GM12892 (cell line): ENCODE measurements around the gene CACNA1C.

ENCODE experiments used
- POLR2A ChIP-seq: IDR thresholded peaks from 2 replicates; pipeline ENCODE4 v1.6.1; 2011; ENCODE audit warnings: low read depth, low read length, control low read depth
- POLR2AphosphoS5 ChIP-seq: IDR thresholded peaks from 2 replicates; pipeline ENCODE4 v1.6.1; 2011; ENCODE audit warnings: low read depth, low read length, control low read depth
- TAF1 ChIP-seq: IDR thresholded peaks from 2 replicates; pipeline ENCODE4 v1.6.1; 2011; ENCODE audit warnings: low read depth, mild to moderate bottlenecking, control low read depth, low read length, borderline replicate concordance

DNA sequence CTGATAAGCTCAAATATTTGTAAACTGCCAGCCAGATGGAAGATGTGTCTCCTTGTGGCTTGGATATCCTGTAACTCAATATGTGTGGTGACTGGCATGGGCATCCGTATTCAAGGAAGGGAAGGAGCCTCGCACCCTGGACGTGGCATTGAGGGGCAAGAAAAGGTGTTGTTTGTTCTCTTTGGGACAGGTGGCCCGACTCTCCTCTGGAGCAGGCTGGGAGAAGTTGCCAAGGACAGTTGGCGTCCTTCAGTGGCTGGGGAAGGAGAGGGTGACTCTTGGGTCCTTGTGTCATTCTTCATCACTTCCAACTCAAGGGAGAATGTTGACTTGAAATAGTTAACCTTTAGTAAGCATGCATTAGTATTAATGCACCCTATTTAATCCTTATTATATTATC lies 39.6 kb downstream of the CACNA1C start:
- TF ChIP-seq POLR2AphosphoS5 = no peak
- TF ChIP-seq TAF1 = no peak
- TF ChIP-seq POLR2A = no peak
